HG03045 (cell line): Measurements from ENCODE around the gene ZNF512.
"Not testable (repeated sequence)": the region's sequence is repeated elsewhere in the genome, so short reads cannot be mapped to it uniquely, and the experiment has no call there.

Source experiments
- ATAC-seq: cut with Tn5 transposase; IDR thresholded peaks from one replicate; pipeline ENCODE4 v1.9.1; 2021; ENCODE audit warnings: mild to moderate bottlenecking, moderate library complexity; ENCODE audit not compliant: unreplicated experiment

The ZNF512 gene

GRCh38 chr2:27582695-27583389 lies at the start of gene ZNF512:
Gene ZNF512, plus strand, starts transcription at chr2:27583042. Its CDS starts 71 bp downstream, at chr2:27583113.
- peak; percentile 95 for ATAC-seq

- no peak for ATAC-seq
Measured at GRCh38 chr2:27537287-27537686, 45.6 kb upstream of the ZNF512 start.

- not testable (repeated sequence) for ATAC-seq
Measured at GRCh38 chr2:27538839-27539450, 43.9 kb upstream of the ZNF512 start.

GRCh38 chr2:27539649-27540048 lies 43.2 kb upstream of the ZNF512 start:
- not testable (repeated sequence) for ATAC-seq

GRCh38 chr2:27544143-27544821 lies 38.6 kb upstream of the ZNF512 start:
- no peak for ATAC-seq

- no peak for ATAC-seq
Measured at GRCh38 chr2:27545348-27546141, 37.3 kb upstream of the ZNF512 start.

- ATAC-seq, result no peak
Measured at GRCh38 chr2:27549303-27549702, 33.5 kb upstream of the ZNF512 start.

- no peak for ATAC-seq
Measured at GRCh38 chr2:27551514-27551913, 31.3 kb upstream of the ZNF512 start.

GRCh38 chr2:27552941-27553340 lies 29.9 kb upstream of the ZNF512 start:
- ATAC-seq, result no peak

GRCh38 chr2:27554451-27554850 lies 28.4 kb upstream of the ZNF512 start:
- not testable (repeated sequence) for ATAC-seq

- ATAC-seq, result no peak
Measured at GRCh38 chr2:27559228-27559627, 23.6 kb upstream of the ZNF512 start.

GRCh38 chr2:27561060-27561459 lies 21.8 kb upstream of the ZNF512 start:
- no peak for ATAC-seq

- no peak for ATAC-seq
Measured at GRCh38 chr2:27566628-27567027, 16.2 kb upstream of the ZNF512 start.

GRCh38 chr2:27569398-27569797 lies 13.4 kb upstream of the ZNF512 start:
- no peak for ATAC-seq

- ATAC-seq, result no peak
Measured at GRCh38 chr2:27571197-27571596, 11.6 kb upstream of the ZNF512 start.

- no peak for ATAC-seq
Measured at GRCh38 chr2:27571681-27572080, 11.2 kb upstream of the ZNF512 start.

GRCh38 chr2:27572439-27572838 lies 10.4 kb upstream of the ZNF512 start:
- no peak for ATAC-seq

- ATAC-seq, result no peak
Measured at GRCh38 chr2:27572998-27573429, 9.8 kb upstream of the ZNF512 start.

GRCh38 chr2:27573452-27573851 lies 9.4 kb upstream of the ZNF512 start:
- no peak for ATAC-seq

GRCh38 chr2:27581417-27582128 lies 1.3 kb upstream of the ZNF512 start:
- no peak for ATAC-seq
